B cell (primary cell): ENCODE results near the gene SLC25A39.

Source experiments
- EZH2 ChIP-seq: IDR thresholded peaks from 2 replicates; pipeline ENCODE4 v1.6.1; 2012; ENCODE audit warnings: borderline replicate concordance, low read depth, mild to moderate bottlenecking, moderate library complexity, low read length; ENCODE audit not compliant: insufficient read depth, poor library complexity, severe bottlenecking
- TF ChIP-seq, protein P1 (sequence below): fragments of 200-600 bp; IDR thresholded peaks from one replicate; pipeline ENCODE4 v1.8.0; 2022; ENCODE audit warnings: antibody characterized with exemption, mild to moderate bottlenecking

- TF ChIP-seq, protein P1, sequence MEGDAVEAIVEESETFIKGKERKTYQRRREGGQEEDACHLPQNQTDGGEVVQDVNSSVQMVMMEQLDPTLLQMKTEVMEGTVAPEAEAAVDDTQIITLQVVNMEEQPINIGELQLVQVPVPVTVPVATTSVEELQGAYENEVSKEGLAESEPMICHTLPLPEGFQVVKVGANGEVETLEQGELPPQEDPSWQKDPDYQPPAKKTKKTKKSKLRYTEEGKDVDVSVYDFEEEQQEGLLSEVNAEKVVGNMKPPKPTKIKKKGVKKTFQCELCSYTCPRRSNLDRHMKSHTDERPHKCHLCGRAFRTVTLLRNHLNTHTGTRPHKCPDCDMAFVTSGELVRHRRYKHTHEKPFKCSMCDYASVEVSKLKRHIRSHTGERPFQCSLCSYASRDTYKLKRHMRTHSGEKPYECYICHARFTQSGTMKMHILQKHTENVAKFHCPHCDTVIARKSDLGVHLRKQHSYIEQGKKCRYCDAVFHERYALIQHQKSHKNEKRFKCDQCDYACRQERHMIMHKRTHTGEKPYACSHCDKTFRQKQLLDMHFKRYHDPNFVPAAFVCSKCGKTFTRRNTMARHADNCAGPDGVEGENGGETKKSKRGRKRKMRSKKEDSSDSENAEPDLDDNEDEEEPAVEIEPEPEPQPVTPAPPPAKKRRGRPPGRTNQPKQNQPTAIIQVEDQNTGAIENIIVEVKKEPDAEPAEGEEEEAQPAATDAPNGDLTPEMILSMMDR, result no peak
- no peak for TF ChIP-seq EZH2
Measured at GRCh38 chr17:44283344-44284023, 41.1 kb downstream of the SLC25A39 start.
